K562 (cell line): ENCODE data around the gene RTBDN. TPM values are rescaled to one million over a fixed set of nuclear protein-coding genes. Genes with fewer than 3 reads are reported as not detected.

Experiments
- CEBPZ ChIP-seq: fragments of 150-350 bp; IDR thresholded peaks from 2 replicates; pipeline ENCODE4 v1.6.1; 2014; ENCODE audit warnings: low read depth, mild to moderate bottlenecking, low read length, borderline replicate concordance
- CHD2 ChIP-seq: IDR thresholded peaks from 2 replicates; pipeline ENCODE4 v1.6.1; 2011; ENCODE audit warnings: low read depth, low read length
- E2F8 ChIP-seq: fragments of 450-650 bp; IDR thresholded peaks from 2 replicates; pipeline ENCODE4 v1.7.1; 2018; ENCODE audit warnings: mild to moderate bottlenecking, low read depth; ENCODE audit not compliant: partially characterized antibody
- ETV1 ChIP-seq: fragments of 450-650 bp; conservative IDR thresholded peaks from 2 replicates; pipeline ENCODE4 v1.6.1; 2016; ENCODE audit warnings: missing genetic modification characterization, control low read depth, low read depth, missing compliant biosample characterization
- FOSL1 ChIP-seq: fragments of 200-800 bp; sonication (Bioruptor generic); conservative IDR thresholded peaks from 2 replicates; pipeline ENCODE4 v1.6.1; 2016; ENCODE audit warnings: missing genetic modification characterization, missing compliant biosample characterization
- FOXK2 ChIP-seq, 2 experiments: fragments of 450-650 bp; IDR thresholded peaks in 1 of 2; conservative IDR thresholded peaks in 1 of 2; 2 replicates each; pipeline ENCODE4 v1.6.1; 2016; ENCODE audit warnings: low read depth in 2 of 2, mild to moderate bottlenecking in 1 of 2
- HES1 ChIP-seq: fragments of 450-650 bp; IDR thresholded peaks from 2 replicates; pipeline ENCODE4 v1.6.1; 2016; ENCODE audit warnings: low read depth, mild to moderate bottlenecking, moderate library complexity
- HOMEZ ChIP-seq: fragments of 250-450 bp; sonication (Bioruptor Pico); IDR thresholded peaks from 2 replicates; pipeline ENCODE4 v1.4.0; 2020; ENCODE audit warnings: mild to moderate bottlenecking, moderate library complexity
- ID3 ChIP-seq, 2 experiments: fragments of 250-450 bp in 1 of 2; fragments of 450-650 bp in 1 of 2; sonication (Bioruptor Pico) in 1 of 2; IDR thresholded peaks; 2 replicates each; pipeline versions ENCODE4 v1.6.1 to v1.8.0; 2016 to 2021; ENCODE audit warnings: mild to moderate bottlenecking in 2 of 2, moderate library complexity in 2 of 2, missing compliant biosample characterization in 1 of 2, missing genetic modification characterization in 1 of 2
- KLF13 ChIP-seq: fragments of 450-650 bp; IDR thresholded peaks from 2 replicates; pipeline ENCODE4 v1.6.1; 2016; ENCODE audit warnings: missing genetic modification characterization, low read depth, mild to moderate bottlenecking, missing compliant biosample characterization, moderate library complexity, borderline replicate concordance
- NFIC ChIP-seq: fragments of 450-650 bp; IDR thresholded peaks from 2 replicates; pipeline ENCODE4 v1.6.1; 2017; ENCODE audit warnings: mild to moderate bottlenecking, inconsistent platforms
- NONO ChIP-seq, 2 experiments: fragments of 200-400 bp in 1 of 2; fragments of 450-650 bp in 1 of 2; formaldehyde crosslinking in 1 of 2; IDR thresholded peaks; 2 replicates each; pipeline ENCODE4 v1.6.1; 2017; ENCODE audit warnings: low read depth in 2 of 2, mild to moderate bottlenecking in 2 of 2, moderate library complexity in 2 of 2, low read length in 1 of 2
- PHTF2 ChIP-seq: fragments of 250-450 bp; sonication (Bioruptor Pico); IDR thresholded peaks from 2 replicates; pipeline ENCODE4 v1.5.0; 2021; ENCODE audit warnings: mild to moderate bottlenecking
- STAG1 ChIP-seq: sonication (generic); formaldehyde crosslinking; IDR thresholded peaks from 2 replicates; pipeline ENCODE4 v1.5.0; 2020; ENCODE audit warnings: missing genetic modification reagents, borderline replicate concordance
- ZFX ChIP-seq: sonication (generic); formaldehyde crosslinking; IDR thresholded peaks from 2 replicates; pipeline ENCODE4 v1.8.0; 2022; ENCODE audit warnings: mild to moderate bottlenecking, missing genetic modification reagents, moderate library complexity
- ZNF347 ChIP-seq: fragments of 450-650 bp; formaldehyde crosslinking; IDR thresholded peaks from 2 replicates; pipeline ENCODE4 v1.4.0; 2020; ENCODE audit warnings: low read depth, mild to moderate bottlenecking, moderate library complexity
- polyA plus RNA-seq, 8 experiments: library from polyadenylated mRNA; depleted of rRNA in 4 of 8; stranded (reverse) in 5 of 8; unstranded in 3 of 8; fragments of >200 nt; fragmentation: Nextera tagmentation in 2 of 8; fragmentation: Illumina TruSeq in 1 of 8; extraction: Ambion mirVana in 2 of 8; extraction: Trizol in 1 of 8; gene quantifications; 2 replicates each; pipeline versions ENCODE4 v1.2.1 to v1.2.3, GENCODE V29; 2011 to 2014; ENCODE audit warnings: inconsistent platforms in 1 of 8, missing spikeins in 1 of 8
- total RNA-seq, 7 experiments: library from RNA; depleted of rRNA in 6 of 7; stranded (reverse); fragments of >200 nt in 6 of 7; fragmentation: Illumina TruSeq in 2 of 7; extraction: Trizol in 2 of 7; gene quantifications; 2 replicates each; pipeline versions ENCODE4 v1.2.1 to v1.2.3, GENCODE V29; 2011 to 2021; ENCODE audit warnings: low replicate concordance in 1 of 7

Gene RTBDN
- total and polyA plus RNA-seq, 9 of the 15 experiments (the other 6 are each of a cell fraction or from before 2014, with no cell fraction given): 0.20 to 2.3 (median 0.72) TPM; not detected in 1

- TF ChIP-seq E2F8 (no peak), ZNF347 (no peak), PHTF2 (CRISPR knock-in tag) (no peak), HES1 (no peak), HOMEZ (CRISPR knock-in tag) (no peak), NONO (IDR thresholded peaks at IDR 0.05; ENCODE audit: low read depth in 2 of 2, low read length in 1 of 2) (no peak), CEBPZ (no peak), FOXK2 (conservative IDR thresholded peaks at IDR 0.05 in 1 of 2, IDR thresholded peaks at IDR 0.05 in 1 of 2; ENCODE audit: low read depth in 2 of 2) (no peak), KLF13 (no peak), ETV1 (no peak), ZFX (CRISPR knock-in tag) (peak; percentile 28; the same call in 1 of the 2 replicates), ID3 (CRISPR knock-in tag; IDR thresholded peaks at IDR 0.05) (no peak), ID3 (tag; IDR thresholded peaks at IDR 0.05) (no peak), FOSL1 (peak; percentile 61), STAG1 (CRISPR knock-in tag) (peak; percentile 89; the same call in 1 of the 2 replicates), CHD2 (peak; percentile 54; the same call in 1 of the 2 replicates), NFIC (peak; percentile 19; the same call in 1 of the 2 replicates)
Measured at GRCh38 chr19:12847159-12848139, 13.1 kb upstream of the RTBDN start (continued).
